Activated B cell treated with CpG ODN at 0.5 μM for 24 hours (primary cell): ENCODE results near the gene PDLIM7. TPM values are rescaled to one million over a fixed set of nuclear protein-coding genes. Genes with fewer than 3 reads are reported as not detected.

ENCODE experiments used
- ATAC-seq: fragments of 200-7000 bp; cut with Tn5 transposase; one replicate; pipeline ENCODE4 v1.10.0; 2021; ENCODE audit warnings: low read depth, mild to moderate bottlenecking, moderate library complexity
- CTCF ChIA-PET: fragments of 350-600 bp; sonication (Branson Sonifier 250); formaldehyde crosslinking; loops from one replicate; lab custom pipeline; 2021; ENCODE audit warnings: antibody characterized with exemption; lab: Charles Lee
- POLR2A ChIA-PET: fragments of 350-600 bp; sonication (Branson Sonifier 250); formaldehyde crosslinking; loops from one replicate; lab custom pipeline; 2021; ENCODE audit warnings: antibody characterized with exemption; lab: Charles Lee
- DNase-seq: peaks from one replicate; pipeline ENCODE4 v3.0.0; 2022
- H3K27ac Mint-ChIP-seq: one replicate; pipeline ENCODE4 v1.8.0; 2020; ENCODE audit warnings: mixed read lengths
- H3K27me3 Mint-ChIP-seq: one replicate; pipeline ENCODE4 v1.8.0; 2021; ENCODE audit warnings: mixed read lengths
- H3K36me3 Mint-ChIP-seq: one replicate; pipeline ENCODE4 v1.8.0; 2021; ENCODE audit warnings: low read depth, mixed read lengths
- H3K4me1 Mint-ChIP-seq: one replicate; pipeline ENCODE4 v1.8.0; 2021; ENCODE audit warnings: mixed read lengths
- H3K4me3 Mint-ChIP-seq: one replicate; pipeline ENCODE4 v1.8.0; 2020; ENCODE audit warnings: mild to moderate bottlenecking, mixed read lengths
- H3K9me3 Mint-ChIP-seq: one replicate; pipeline ENCODE4 v1.8.0; 2020; ENCODE audit warnings: mixed read lengths
- intact Hi-C: fragments of 100-400 bp; cut with micrococcal nuclease; formaldehyde crosslinking; loops from one replicate; pipeline ENCODE4 v1.15.1; 2024
- total RNA-seq: library from RNA; stranded (reverse); gene quantifications from 2 replicates; pipeline ENCODE4 v1.2.3, GENCODE V29; 2022
- TF ChIP-seq, protein P1 (sequence below): fragments of 200-600 bp; IDR thresholded peaks from one replicate; pipeline ENCODE4 v1.8.0; 2022; ENCODE audit warnings: antibody characterized with exemption, mild to moderate bottlenecking

The PDLIM7 gene
- total RNA-seq, 1 donor from 2014 or later, result 17.7 TPM

DNA sequence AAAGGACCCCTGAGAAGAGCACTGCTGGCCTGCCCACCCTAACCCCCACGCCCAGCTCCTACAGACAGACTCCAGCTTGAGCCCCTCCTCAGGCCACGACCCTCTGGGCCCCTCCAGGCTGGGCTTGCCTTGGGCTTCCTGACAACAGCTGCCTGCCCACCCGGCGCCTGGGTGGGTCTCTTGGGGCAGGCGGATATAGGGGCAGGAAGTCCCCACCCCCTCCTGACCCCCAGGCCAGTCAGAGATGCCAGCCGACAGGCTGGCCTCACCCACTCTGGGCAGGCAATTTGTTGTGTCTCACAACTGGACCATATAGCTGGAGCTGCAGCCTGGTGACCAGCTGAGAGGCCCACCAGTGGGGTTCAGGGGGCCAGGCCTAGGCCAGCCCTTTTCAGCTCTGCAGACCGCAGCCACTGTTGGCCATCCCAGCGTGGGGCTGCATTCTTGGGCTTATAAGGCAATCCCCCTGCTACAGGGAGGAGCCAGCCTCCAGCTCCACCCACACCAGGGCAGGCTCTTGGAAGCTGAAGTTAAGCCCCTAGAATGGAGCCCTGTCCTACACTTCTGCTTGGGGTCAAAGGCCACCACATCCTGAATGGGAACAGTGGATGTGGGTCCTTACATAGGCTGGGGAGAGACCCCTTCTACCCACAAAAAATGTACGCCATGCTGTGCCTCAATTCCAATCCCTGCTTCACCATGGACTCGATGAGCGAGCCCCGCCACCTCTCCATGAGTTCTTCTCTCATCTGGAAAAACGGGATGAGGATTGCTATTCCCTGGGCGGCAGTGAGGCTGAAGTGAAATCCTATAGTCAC lies 2.0 kb downstream of the PDLIM7 start:
- H3K36me3 Mint-ChIP-seq, result peaks cover 3% of the 10 kb centered on the region
- ChIA-PET POLR2A (interaction anchor here (0.5 to 7.7 kb wide), 3 partner anchors 13 to 620 kb away, joined by 11 to 96 read pairs (median 22); partner anchors contain the start of gene DOK3), CTCF (interaction anchor here (1.0 to 1.8 kb wide), 5 partner anchors 14 to 106 kb away, joined by 3 to 8 read pairs (median 4); partner anchors contain the start of gene DOK3)
- peaks cover 59% of the 10 kb centered on the region for H3K4me1 Mint-ChIP-seq
- intact Hi-C loops, result loop anchor here (2.0 kb wide), 2 partner anchors 17 to 21 kb away; partner anchors contain the start of gene DDX41
- DNase-seq (no peak), ATAC-seq (no peak)
- TF ChIP-seq, protein P1, sequence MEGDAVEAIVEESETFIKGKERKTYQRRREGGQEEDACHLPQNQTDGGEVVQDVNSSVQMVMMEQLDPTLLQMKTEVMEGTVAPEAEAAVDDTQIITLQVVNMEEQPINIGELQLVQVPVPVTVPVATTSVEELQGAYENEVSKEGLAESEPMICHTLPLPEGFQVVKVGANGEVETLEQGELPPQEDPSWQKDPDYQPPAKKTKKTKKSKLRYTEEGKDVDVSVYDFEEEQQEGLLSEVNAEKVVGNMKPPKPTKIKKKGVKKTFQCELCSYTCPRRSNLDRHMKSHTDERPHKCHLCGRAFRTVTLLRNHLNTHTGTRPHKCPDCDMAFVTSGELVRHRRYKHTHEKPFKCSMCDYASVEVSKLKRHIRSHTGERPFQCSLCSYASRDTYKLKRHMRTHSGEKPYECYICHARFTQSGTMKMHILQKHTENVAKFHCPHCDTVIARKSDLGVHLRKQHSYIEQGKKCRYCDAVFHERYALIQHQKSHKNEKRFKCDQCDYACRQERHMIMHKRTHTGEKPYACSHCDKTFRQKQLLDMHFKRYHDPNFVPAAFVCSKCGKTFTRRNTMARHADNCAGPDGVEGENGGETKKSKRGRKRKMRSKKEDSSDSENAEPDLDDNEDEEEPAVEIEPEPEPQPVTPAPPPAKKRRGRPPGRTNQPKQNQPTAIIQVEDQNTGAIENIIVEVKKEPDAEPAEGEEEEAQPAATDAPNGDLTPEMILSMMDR, result no peak
- no peak overlapping the region for H3K4me3 Mint-ChIP-seq
- H3K27me3 Mint-ChIP-seq, result peaks cover 2% of the 10 kb centered on the region
- H3K9me3 Mint-ChIP-seq, result no peaks in the 10 kb centered on the region
- H3K27ac Mint-ChIP-seq, result no peak overlapping the region

DNA sequence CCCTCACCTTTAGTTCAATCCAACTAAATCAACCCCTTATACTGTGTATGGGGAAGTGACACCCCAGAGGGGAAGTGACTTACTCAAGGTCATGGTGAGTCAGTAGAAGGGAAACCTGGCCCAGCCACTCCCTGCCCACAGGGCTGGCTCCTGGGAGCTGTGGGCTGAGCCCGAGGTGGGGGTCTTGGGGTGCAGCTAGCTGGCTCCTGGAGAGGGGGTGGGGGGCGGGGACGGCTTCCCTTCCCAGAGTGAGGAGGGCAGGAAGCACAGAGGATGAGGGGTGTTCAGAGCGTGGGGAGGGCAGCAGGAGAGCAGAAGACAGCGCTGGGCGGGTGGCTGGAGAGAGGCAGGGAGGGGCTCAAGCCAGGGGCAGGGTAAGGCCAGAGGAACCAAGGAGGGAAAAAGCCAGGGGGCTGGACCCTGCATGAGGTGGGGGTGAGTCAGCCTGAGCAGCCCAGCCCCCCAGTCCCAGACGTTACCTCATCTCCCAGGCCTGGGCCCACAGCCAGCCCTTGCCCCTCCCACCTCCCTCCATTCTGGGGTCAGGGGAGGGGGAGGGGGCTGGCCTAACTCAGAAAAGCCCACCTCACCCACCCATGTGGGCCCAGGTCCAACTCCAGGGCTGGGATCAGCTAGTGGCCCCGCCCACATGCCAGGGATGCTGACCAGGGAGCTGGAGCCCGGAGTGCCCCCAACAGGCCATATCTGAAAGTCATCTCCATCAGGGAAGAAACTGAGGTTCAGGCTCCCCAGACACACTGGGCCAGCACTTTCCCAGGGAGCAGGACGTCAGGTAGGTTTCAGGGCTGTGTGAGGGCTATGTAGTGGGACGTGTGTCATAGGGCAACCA lies 2.8 kb downstream of the PDLIM7 start:
- Mint-ChIP-seq H3K27ac (peak overlapping the region; percentile 77), H3K27me3 (peaks cover 2% of the 10 kb centered on the region), H3K36me3 (peaks cover 6% of the 10 kb centered on the region), H3K9me3 (no peaks in the 10 kb centered on the region), H3K4me3 (peak overlapping the region; percentile 28), H3K4me1 (peaks cover 54% of the 10 kb centered on the region)
- ATAC-seq (peak; percentile 56), DNase-seq (peak; percentile 44)
- POLR2A ChIA-PET, result interaction anchor here (1.2 to 7.7 kb wide), 2 partner anchors 14 to 97 kb away, joined by 3 to 96 read pairs; partner anchors contain the start of genes DOK3 and TMED9
- intact Hi-C loops, result no loop called here
- CTCF ChIA-PET, result interaction anchor here (1.0 to 1.8 kb wide), 5 partner anchors 15 to 105 kb away, joined by 3 to 8 read pairs (median 4); partner anchors contain the start of gene DOK3
- TF ChIP-seq, protein P1, result no peak

DNA sequence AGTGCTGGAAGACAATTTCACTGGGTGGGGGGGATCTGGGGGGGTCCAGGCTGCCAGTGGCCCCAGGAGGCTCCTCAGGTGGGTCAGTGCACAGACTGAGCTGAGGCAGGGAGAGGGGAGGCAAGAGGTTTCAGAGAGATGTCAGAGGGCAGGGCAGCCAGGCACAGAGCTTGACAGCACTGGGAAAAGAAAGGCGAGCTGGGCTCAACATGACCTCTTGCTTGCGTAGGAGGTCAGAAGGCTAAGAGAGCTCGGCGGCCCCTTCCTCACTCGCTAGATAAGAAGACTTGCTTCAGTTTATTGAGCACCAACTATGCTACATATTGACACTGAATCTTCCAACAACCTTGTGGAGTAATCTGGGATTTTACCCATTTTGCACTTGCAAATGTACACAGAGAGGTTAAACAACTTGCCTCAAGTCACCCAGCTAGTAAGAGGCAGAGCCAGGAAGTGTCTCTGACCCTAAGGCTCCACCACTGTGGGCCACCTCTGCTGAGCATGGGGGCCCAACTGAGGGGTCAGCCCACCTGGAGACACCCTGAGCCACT lies 3.5 kb downstream of the PDLIM7 start:
- ATAC-seq, result no peak
- Mint-ChIP-seq H3K9me3 (no peaks in the 10 kb centered on the region), H3K4me3 (peak overlapping the region; percentile 28), H3K27ac (peak overlapping the region; percentile 77), H3K4me1 (peaks cover 52% of the 10 kb centered on the region), H3K27me3 (peaks cover 2% of the 10 kb centered on the region), H3K36me3 (peaks cover 6% of the 10 kb centered on the region)
- CTCF ChIA-PET, result interaction anchor here (1.7 to 1.8 kb wide), 2 partner anchors 16 to 105 kb away, joined by 4 to 8 read pairs; partner anchors contain the start of gene DOK3
- no peak for DNase-seq
- intact Hi-C loops, result no loop called here
- TF ChIP-seq, protein P1, result no peak
- POLR2A ChIA-PET, result interaction anchor here (1.1 to 7.7 kb wide), 3 partner anchors 15 to 98 kb away, joined by 3 to 96 read pairs (median 7); partner anchors contain the start of genes DOK3 and TMED9

DNA sequence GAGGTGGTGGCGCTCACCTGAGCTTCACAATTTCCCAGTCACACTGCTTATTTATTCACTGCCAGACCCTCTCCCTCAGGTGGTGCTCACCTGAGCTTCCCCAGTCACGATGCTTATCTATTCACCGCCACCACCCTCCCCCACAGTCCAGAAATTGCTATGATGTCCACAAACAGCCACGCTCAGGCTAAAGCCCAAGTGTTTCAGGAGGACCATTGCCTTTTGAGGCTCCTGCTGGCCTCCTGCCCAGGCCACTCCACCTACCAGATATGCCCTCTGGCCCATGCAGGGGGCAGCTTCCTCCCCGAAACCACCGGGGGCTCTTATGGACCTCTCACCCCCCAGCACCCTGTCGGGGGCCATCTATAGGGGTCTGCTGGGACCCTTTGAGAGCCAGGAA lies 4.6 kb downstream of the PDLIM7 start:
- Mint-ChIP-seq H3K4me1 (peaks cover 43% of the 10 kb centered on the region), H3K27me3 (peaks cover 1% of the 10 kb centered on the region), H3K27ac (no peak overlapping the region), H3K36me3 (peaks cover 6% of the 10 kb centered on the region), H3K4me3 (no peak overlapping the region), H3K9me3 (no peaks in the 10 kb centered on the region)
- ChIA-PET CTCF (interaction anchor here (1.1 kb wide), 1 partner anchor 9 kb away, joined by 4 read pairs; no protein-coding TSS in a partner anchor), POLR2A (interaction anchor here (0.6 to 7.7 kb wide), 3 partner anchors 14 to 35 kb away, joined by 3 to 96 read pairs (median 7); partner anchors contain the start of gene DOK3)
- no peak for ATAC-seq
- TF ChIP-seq, protein P1, result no peak
- no peak for DNase-seq
- intact Hi-C loops, result no loop called here
